ENCODE data around the gene UCKL1.

UCKL1 gene

DNA sequence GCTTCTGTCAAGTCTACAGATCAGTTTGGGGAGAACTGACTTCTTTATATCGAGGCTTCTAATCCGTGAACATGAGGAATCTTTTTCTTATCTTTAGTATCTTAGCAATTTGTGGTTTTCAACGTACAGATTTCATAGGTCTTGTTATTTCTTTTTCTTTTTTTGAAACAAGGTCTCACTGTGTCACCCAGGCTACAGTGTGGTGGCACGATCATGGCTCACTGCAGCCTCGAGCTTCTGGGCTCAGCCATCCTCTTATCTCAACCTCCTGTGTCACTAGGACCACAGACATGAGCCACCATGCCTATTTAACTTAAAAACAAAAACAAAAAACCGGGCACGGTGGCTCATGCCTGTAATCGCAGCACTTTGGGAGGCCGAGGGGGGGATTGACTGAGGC lies 32.0 kb downstream of the UCKL1 start:
- Histone ChIP-seq H3K4me2 (ENCODE audit: low read depth, low read length, poor library complexity, severe bottlenecking) (no peak overlapping the region), H3F3A (ENCODE audit: low read depth) (no peaks in the 10 kb centered on the region), H3K4me3 (ENCODE audit: low read length, poor library complexity, severe bottlenecking) (no peak overlapping the region), H3K9me2 (replicated peaks; ENCODE audit: low read depth, low read length) (no peaks in the 10 kb centered on the region), H3K27me3 (ENCODE audit: insufficient read depth, low read length, poor library complexity, severe bottlenecking) (no peaks in the 10 kb centered on the region), H3K9me3 (ENCODE audit: insufficient read depth, low read depth, low read length) (no peaks in the 10 kb centered on the region), H2AFZ (ENCODE audit: low read length) (no peak overlapping the region), H3K4me1 (ENCODE audit: insufficient read depth, low read length, poor library complexity, severe bottlenecking) (no peaks in the 10 kb centered on the region), H3K9ac (ENCODE audit: low read depth, low read length, poor library complexity, severe bottlenecking) (no peak overlapping the region), H3K79me2 (ENCODE audit: insufficient read depth, low read length) (peaks cover 16% of the 10 kb centered on the region; the same call in 1 of the 2 replicates), H3K36me3 (ENCODE audit: insufficient read depth, low read length) (peaks cover 22% of the 10 kb centered on the region; the same call in 1 of the 2 replicates), H4K20me1 (ENCODE audit: insufficient read depth, low read length, poor library complexity, severe bottlenecking) (peaks cover 4% of the 10 kb centered on the region)
- no peak for TF ChIP-seq EZH2phosphoT487 (IDR thresholded peaks at IDR 0.05; ENCODE audit: borderline replicate concordance)
- TF ChIP-seq, protein P1, sequence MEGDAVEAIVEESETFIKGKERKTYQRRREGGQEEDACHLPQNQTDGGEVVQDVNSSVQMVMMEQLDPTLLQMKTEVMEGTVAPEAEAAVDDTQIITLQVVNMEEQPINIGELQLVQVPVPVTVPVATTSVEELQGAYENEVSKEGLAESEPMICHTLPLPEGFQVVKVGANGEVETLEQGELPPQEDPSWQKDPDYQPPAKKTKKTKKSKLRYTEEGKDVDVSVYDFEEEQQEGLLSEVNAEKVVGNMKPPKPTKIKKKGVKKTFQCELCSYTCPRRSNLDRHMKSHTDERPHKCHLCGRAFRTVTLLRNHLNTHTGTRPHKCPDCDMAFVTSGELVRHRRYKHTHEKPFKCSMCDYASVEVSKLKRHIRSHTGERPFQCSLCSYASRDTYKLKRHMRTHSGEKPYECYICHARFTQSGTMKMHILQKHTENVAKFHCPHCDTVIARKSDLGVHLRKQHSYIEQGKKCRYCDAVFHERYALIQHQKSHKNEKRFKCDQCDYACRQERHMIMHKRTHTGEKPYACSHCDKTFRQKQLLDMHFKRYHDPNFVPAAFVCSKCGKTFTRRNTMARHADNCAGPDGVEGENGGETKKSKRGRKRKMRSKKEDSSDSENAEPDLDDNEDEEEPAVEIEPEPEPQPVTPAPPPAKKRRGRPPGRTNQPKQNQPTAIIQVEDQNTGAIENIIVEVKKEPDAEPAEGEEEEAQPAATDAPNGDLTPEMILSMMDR (conservative IDR thresholded peaks at IDR 0.05; ENCODE audit: low read length): no peak

DNA sequence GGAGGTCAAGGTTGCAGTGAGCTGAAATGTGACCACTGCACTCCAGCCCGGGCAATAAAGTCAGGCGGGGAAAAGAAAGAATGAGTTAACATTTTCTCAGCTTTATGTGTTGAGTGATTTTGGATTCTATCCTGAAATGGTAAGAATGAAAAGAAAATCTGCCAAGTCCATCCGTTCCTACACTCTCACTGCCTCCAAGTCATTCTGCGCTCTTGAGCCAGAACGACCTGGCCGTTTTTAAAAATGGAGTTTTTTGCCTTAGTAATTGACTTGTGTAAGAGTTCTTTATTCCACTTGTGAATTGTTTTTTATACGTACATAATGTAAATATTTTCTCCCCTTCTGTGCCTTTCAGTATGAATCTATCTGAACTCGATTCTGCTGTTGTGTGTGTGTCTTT lies 32.6 kb downstream of the UCKL1 start:
- no peak overlapping the region for H3K4me3 ChIP-seq (ENCODE audit: low read length, poor library complexity, severe bottlenecking)
- H4K20me1 ChIP-seq (ENCODE audit: insufficient read depth, low read length, poor library complexity, severe bottlenecking): peaks cover 4% of the 10 kb centered on the region
- no peaks in the 10 kb centered on the region for H3K9me2 ChIP-seq (replicated peaks; ENCODE audit: low read depth, low read length)
- no peaks in the 10 kb centered on the region for H3K4me1 ChIP-seq (ENCODE audit: insufficient read depth, low read length, poor library complexity, severe bottlenecking)
- peaks cover 16% of the 10 kb centered on the region; the same call in 1 of the 2 replicates for H3K79me2 ChIP-seq (ENCODE audit: insufficient read depth, low read length)
- H2AFZ ChIP-seq (ENCODE audit: low read length): no peak overlapping the region
- no peak overlapping the region for H3K9ac ChIP-seq (ENCODE audit: low read depth, low read length, poor library complexity, severe bottlenecking)
- TF ChIP-seq, protein P1 (conservative IDR thresholded peaks at IDR 0.05; ENCODE audit: low read length): no peak
- TF ChIP-seq EZH2phosphoT487 (IDR thresholded peaks at IDR 0.05; ENCODE audit: borderline replicate concordance): no peak
- H3K4me2 ChIP-seq (ENCODE audit: low read depth, low read length, poor library complexity, severe bottlenecking): no peak overlapping the region
- H3F3A ChIP-seq (ENCODE audit: low read depth): no peaks in the 10 kb centered on the region
- no peaks in the 10 kb centered on the region for H3K9me3 ChIP-seq (ENCODE audit: insufficient read depth, low read depth, low read length)
- H3K27me3 ChIP-seq (ENCODE audit: insufficient read depth, low read length, poor library complexity, severe bottlenecking): no peaks in the 10 kb centered on the region
- H3K36me3 ChIP-seq (ENCODE audit: insufficient read depth, low read length): peaks cover 16% of the 10 kb centered on the region; the same call in 1 of the 2 replicates

DNA sequence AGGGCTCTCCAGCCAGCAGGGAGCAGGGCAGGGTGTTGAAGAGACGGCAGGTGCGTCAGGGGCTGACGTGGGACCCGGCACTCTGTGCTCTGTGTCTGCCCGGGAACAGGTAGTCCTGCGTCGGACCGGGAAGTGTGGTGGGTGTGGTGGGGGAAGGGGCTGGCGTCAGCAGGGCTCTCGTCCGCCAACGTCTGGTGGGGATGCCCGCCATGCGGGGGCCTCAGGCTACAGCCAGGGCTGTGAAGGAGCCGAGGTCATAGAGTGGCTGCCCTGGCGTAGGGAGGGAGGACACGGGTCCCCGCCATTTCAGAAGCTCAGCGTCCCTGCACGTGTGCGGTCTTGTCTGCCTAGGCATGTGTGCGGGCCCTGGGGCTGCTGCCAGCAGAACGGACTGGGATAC lies 36.0 kb downstream of the UCKL1 start:
- Histone ChIP-seq H3K79me2 (ENCODE audit: insufficient read depth, low read length) (peaks cover 31% of the 10 kb centered on the region), H3K27me3 (ENCODE audit: insufficient read depth, low read length, poor library complexity, severe bottlenecking) (no peaks in the 10 kb centered on the region), H3K4me2 (ENCODE audit: low read depth, low read length, poor library complexity, severe bottlenecking) (no peak overlapping the region), H3K9me3 (ENCODE audit: insufficient read depth, low read depth, low read length) (no peaks in the 10 kb centered on the region), H3K36me3 (ENCODE audit: insufficient read depth, low read length) (peaks cover 11% of the 10 kb centered on the region; the same call in 1 of the 2 replicates), H3K9me2 (replicated peaks; ENCODE audit: low read depth, low read length) (no peaks in the 10 kb centered on the region), H2AFZ (ENCODE audit: low read length) (no peak overlapping the region), H3K4me1 (ENCODE audit: insufficient read depth, low read length, poor library complexity, severe bottlenecking) (no peaks in the 10 kb centered on the region), H4K20me1 (ENCODE audit: insufficient read depth, low read length, poor library complexity, severe bottlenecking) (no peaks in the 10 kb centered on the region), H3K9ac (ENCODE audit: low read depth, low read length, poor library complexity, severe bottlenecking) (no peak overlapping the region), H3K4me3 (ENCODE audit: low read length, poor library complexity, severe bottlenecking) (no peak overlapping the region), H3F3A (ENCODE audit: low read depth) (no peaks in the 10 kb centered on the region)
- TF ChIP-seq EZH2phosphoT487 (IDR thresholded peaks at IDR 0.05; ENCODE audit: borderline replicate concordance): no peak
- TF ChIP-seq, protein P1 (conservative IDR thresholded peaks at IDR 0.05; ENCODE audit: low read length): no peak
